T-helper 1 cell treated with Interleukin-12 subunit alpha and Interleukin-12 subunit beta and Interleukin-4 antibody, amounts not matched to agents 30 μg/mL and 1 μg/mL, for 36 hours (primary cell): Measurements from ENCODE around the gene CCDC169.

Experiments used
- H3K27ac Mint-ChIP-seq: one replicate; pipeline ENCODE4 v1.8.0; 2021; ENCODE audit warnings: mild to moderate bottlenecking, mixed read lengths
- H3K27me3 Mint-ChIP-seq: one replicate; pipeline ENCODE4 v1.8.0; 2021; ENCODE audit warnings: low read depth, mixed read lengths
- H3K36me3 Mint-ChIP-seq: one replicate; pipeline ENCODE4 v1.8.0; 2021; ENCODE audit warnings: low read depth, mixed read lengths
- H3K4me1 Mint-ChIP-seq: one replicate; pipeline ENCODE4 v1.8.0; 2021; ENCODE audit warnings: low read depth, mixed read lengths
- H3K4me3 Mint-ChIP-seq: one replicate; pipeline ENCODE4 v1.8.0; 2021; ENCODE audit warnings: mild to moderate bottlenecking, moderate library complexity, mixed read lengths
- H3K9me3 Mint-ChIP-seq: one replicate; pipeline ENCODE4 v1.8.0; 2021; ENCODE audit warnings: mixed read lengths

CCDC169 gene

GRCh38 chr13:36288794-36289391 is 8.7 kb downstream of the CCDC169 start:
- Mint-ChIP-seq H3K4me1 (no peaks in the 10 kb centered on the region), H3K9me3 (peaks cover 5% of the 10 kb centered on the region), H3K27me3 (peaks cover 13% of the 10 kb centered on the region), H3K36me3 (no peaks in the 10 kb centered on the region), H3K4me3 (no peak overlapping the region), H3K27ac (no peak overlapping the region)

GRCh38 chr13:36286006-36286405 is 11.6 kb downstream of the CCDC169 start:
- no peaks in the 10 kb centered on the region for H3K4me1 Mint-ChIP-seq
- H3K27ac Mint-ChIP-seq, result no peak overlapping the region
- H3K4me3 Mint-ChIP-seq, result no peak overlapping the region
- H3K27me3 Mint-ChIP-seq, result peaks cover 3% of the 10 kb centered on the region
- H3K9me3 Mint-ChIP-seq, result peaks cover 5% of the 10 kb centered on the region
- no peaks in the 10 kb centered on the region for H3K36me3 Mint-ChIP-seq

GRCh38 chr13:36282821-36283432 is 14.7 kb downstream of the CCDC169 start:
- Mint-ChIP-seq H3K4me3 (no peak overlapping the region), H3K27ac (no peak overlapping the region), H3K27me3 (peaks cover 10% of the 10 kb centered on the region), H3K4me1 (no peaks in the 10 kb centered on the region), H3K36me3 (no peaks in the 10 kb centered on the region), H3K9me3 (no peaks in the 10 kb centered on the region)

- Mint-ChIP-seq H3K9me3 (no peaks in the 10 kb centered on the region), H3K27me3 (peaks cover 14% of the 10 kb centered on the region), H3K4me1 (no peaks in the 10 kb centered on the region), H3K27ac (no peak overlapping the region), H3K36me3 (no peaks in the 10 kb centered on the region), H3K4me3 (no peak overlapping the region)
Observed at GRCh38 chr13:36275190-36276002, 22.2 kb downstream of the CCDC169 start.

- Mint-ChIP-seq H3K27ac (no peak overlapping the region), H3K36me3 (no peaks in the 10 kb centered on the region)
Observed at GRCh38 chr13:36273431-36273830, 24.2 kb downstream of the CCDC169 start.

GRCh38 chr13:36261976-36262375 is 35.6 kb downstream of the CCDC169 start:
- H3K9me3 Mint-ChIP-seq, result no peaks in the 10 kb centered on the region
- no peak overlapping the region for H3K27ac Mint-ChIP-seq
- no peaks in the 10 kb centered on the region for H3K4me1 Mint-ChIP-seq
- no peak overlapping the region for H3K4me3 Mint-ChIP-seq
- peaks cover 3% of the 10 kb centered on the region for H3K27me3 Mint-ChIP-seq
- H3K36me3 Mint-ChIP-seq, result no peaks in the 10 kb centered on the region

More at GRCh38 chr13:36273431-36273830, 24.2 kb downstream of the CCDC169 start:
- Mint-ChIP-seq H3K27me3 (peaks cover 9% of the 10 kb centered on the region), H3K4me1 (no peaks in the 10 kb centered on the region), H3K4me3 (no peak overlapping the region), H3K9me3 (no peaks in the 10 kb centered on the region)

- H3K27me3 Mint-ChIP-seq, result no peaks in the 10 kb centered on the region
- no peak overlapping the region for H3K4me3 Mint-ChIP-seq
- H3K36me3 Mint-ChIP-seq, result no peaks in the 10 kb centered on the region
- H3K4me1 Mint-ChIP-seq, result no peaks in the 10 kb centered on the region
- H3K9me3 Mint-ChIP-seq, result no peaks in the 10 kb centered on the region
- no peak overlapping the region for H3K27ac Mint-ChIP-seq
Observed at GRCh38 chr13:36261011-36261410, 36.6 kb downstream of the CCDC169 start.

GRCh38 chr13:36259361-36260137 is 38.1 kb downstream of the CCDC169 start:
- H3K36me3 Mint-ChIP-seq, result no peaks in the 10 kb centered on the region
- H3K27ac Mint-ChIP-seq, result no peak overlapping the region
- H3K9me3 Mint-ChIP-seq, result no peaks in the 10 kb centered on the region
- no peak overlapping the region for H3K4me3 Mint-ChIP-seq
- H3K4me1 Mint-ChIP-seq, result no peaks in the 10 kb centered on the region
- no peaks in the 10 kb centered on the region for H3K27me3 Mint-ChIP-seq

- no peaks in the 10 kb centered on the region for H3K27me3 Mint-ChIP-seq
- H3K36me3 Mint-ChIP-seq, result no peaks in the 10 kb centered on the region
- no peaks in the 10 kb centered on the region for H3K4me1 Mint-ChIP-seq
- H3K4me3 Mint-ChIP-seq, result no peak overlapping the region
- no peaks in the 10 kb centered on the region for H3K9me3 Mint-ChIP-seq
- no peak overlapping the region for H3K27ac Mint-ChIP-seq
Observed at GRCh38 chr13:36258831-36259230, 38.8 kb downstream of the CCDC169 start.

- no peaks in the 10 kb centered on the region for H3K4me1 Mint-ChIP-seq
- H3K27ac Mint-ChIP-seq, result no peak overlapping the region
- H3K9me3 Mint-ChIP-seq, result no peaks in the 10 kb centered on the region
- no peaks in the 10 kb centered on the region for H3K27me3 Mint-ChIP-seq
- H3K36me3 Mint-ChIP-seq, result no peaks in the 10 kb centered on the region
- H3K4me3 Mint-ChIP-seq, result no peak overlapping the region
Observed at GRCh38 chr13:36251526-36251925, 46.1 kb downstream of the CCDC169 start.

GRCh38 chr13:36251017-36251416 is 46.6 kb downstream of the CCDC169 start:
- Mint-ChIP-seq H3K36me3 (no peaks in the 10 kb centered on the region), H3K27me3 (no peaks in the 10 kb centered on the region), H3K4me3 (no peak overlapping the region), H3K4me1 (no peaks in the 10 kb centered on the region), H3K27ac (no peak overlapping the region), H3K9me3 (peaks cover under 1% of the 10 kb centered on the region)

- H3K4me1 Mint-ChIP-seq, result no peaks in the 10 kb centered on the region
- no peaks in the 10 kb centered on the region for H3K36me3 Mint-ChIP-seq
- H3K9me3 Mint-ChIP-seq, result peaks cover 4% of the 10 kb centered on the region
- H3K27ac Mint-ChIP-seq, result no peak overlapping the region
- H3K4me3 Mint-ChIP-seq, result no peak overlapping the region
- no peaks in the 10 kb centered on the region for H3K27me3 Mint-ChIP-seq
Observed at GRCh38 chr13:36248700-36249099, 48.9 kb downstream of the CCDC169 start.

GRCh38 chr13:36244990-36245389 is 52.6 kb downstream of the CCDC169 start:
- no peak overlapping the region for H3K4me3 Mint-ChIP-seq
- H3K4me1 Mint-ChIP-seq, result no peaks in the 10 kb centered on the region
- H3K27ac Mint-ChIP-seq, result no peak overlapping the region
- H3K9me3 Mint-ChIP-seq, result peaks cover 4% of the 10 kb centered on the region
- no peaks in the 10 kb centered on the region for H3K27me3 Mint-ChIP-seq
- no peaks in the 10 kb centered on the region for H3K36me3 Mint-ChIP-seq

GRCh38 chr13:36244073-36244472 is 53.5 kb downstream of the CCDC169 start:
- Mint-ChIP-seq H3K36me3 (no peaks in the 10 kb centered on the region), H3K27ac (no peak overlapping the region), H3K27me3 (no peaks in the 10 kb centered on the region), H3K4me1 (no peaks in the 10 kb centered on the region), H3K9me3 (peaks cover 4% of the 10 kb centered on the region), H3K4me3 (no peak overlapping the region)
